Transverse colon (tissue), 4 donors: ENCODE data around the gene TAF4. TPM values are rescaled to one million over a fixed set of nuclear protein-coding genes. Genes with fewer than 3 reads are reported as not detected.

ENCODE experiments used
- DNase-seq: peaks from one replicate; pipeline ENCODE4 v3.0.0-alpha.2; 2019
- H3K27ac ChIP-seq, 4 donors: fragments of 200-600 bp; sonication (generic); 2 replicates each; pipeline ENCODE4 v1.5.1; 2016 to 2018; ENCODE audit warnings: inconsistent platforms in 4 of 4
- H3K27me3 ChIP-seq: fragments of 200-600 bp; sonication (generic); 2 replicates; pipeline ENCODE4 v1.5.1; 2017; ENCODE audit warnings: inconsistent platforms
- H3K36me3 ChIP-seq, 4 donors: fragments of 200-600 bp; sonication (generic); 2 replicates each; pipeline ENCODE4 v1.5.1; 2017 to 2019; ENCODE audit warnings: inconsistent platforms in 4 of 4
- H3K4me1 ChIP-seq, 4 donors: fragments of 200-600 bp; sonication (generic); 2 replicates each; pipeline ENCODE4 v1.5.1; 2017 to 2020; ENCODE audit warnings: inconsistent platforms in 4 of 4
- H3K4me3 ChIP-seq, 4 donors: fragments of 200-600 bp; sonication (generic); 1 replicate in 1 of 4; 2 replicates in 3 of 4; pipeline versions ENCODE4 v1.5.1 to v1.6.1; 2017 to 2019; ENCODE audit warnings: inconsistent platforms in 4 of 4
- H3K9me3 ChIP-seq, 2 donors: fragments of 200-600 bp; sonication (generic); 2 replicates each; pipeline ENCODE4 v1.5.1; 2017 to 2019; ENCODE audit warnings: inconsistent platforms in 2 of 2
- CTCF ChIP-seq, 5 experiments: fragments of 200-600 bp in 3 of 5; fragments of 450-650 bp in 2 of 5; sonication (generic) in 3 of 5; IDR thresholded peaks; 1 replicate in 2 of 5; 2 replicates in 3 of 5; pipeline ENCODE4 v1.5.1; 2016 to 2017; ENCODE audit warnings: antibody characterized with exemption in 5 of 5, inconsistent platforms in 3 of 5, mild to moderate bottlenecking in 2 of 5, moderate library complexity in 1 of 5
- EP300 ChIP-seq: sonication (generic); formaldehyde crosslinking; IDR thresholded peaks from one replicate; pipeline ENCODE4 v1.6.1; 2017; ENCODE audit warnings: antibody characterized with exemption, low read depth
- POLR2A ChIP-seq: fragments of 450-650 bp; IDR thresholded peaks from one replicate; pipeline ENCODE4 v1.6.1; 2016; ENCODE audit warnings: antibody characterized with exemption, mild to moderate bottlenecking, moderate library complexity
- POLR2AphosphoS5 ChIP-seq, 3 donors: sonication (generic); formaldehyde crosslinking; IDR thresholded peaks; one replicate each; pipeline ENCODE4 v1.6.1; 2016; ENCODE audit warnings: antibody characterized with exemption in 3 of 3
- WGBS, 2 donors: methylation state at CpG; one replicate each; pipeline ENCODE4 v1.1.5; 2018; ENCODE audit warnings: low coverage in 1 of 2; 5-methylcytosine and 5-hydroxymethylcytosine counted together
- in situ Hi-C, 4 donors: fragments of 200-750 bp; cut with MboI; loops; one replicate each; pipeline versions ENCODE4 v1.15.0 to v1.15.1; 2017; ENCODE audit warnings: low sequenced_read_pairs in 3 of 4, low pct_ligation_motif_present in 1 of 4, low pct_unique_long_range_greater_than_20kb in 1 of 4
- intact Hi-C: fragments of 100-400 bp; cut with DNase I; formaldehyde crosslinking; loops from one replicate; pipeline ENCODE4 v1.15.1; 2023; ENCODE audit warnings: low total_unique reads
- total RNA-seq, 4 donors: library from RNA; depleted of rRNA; stranded (reverse); fragments of >200 nt; gene quantifications; one replicate each; pipeline ENCODE4 v1.1.0, GENCODE V29; 2016

Gene TAF4
- total RNA-seq, 4 donors from 2014 or later: 18.9 to 39.5 (median 24.3) TPM

DNA sequence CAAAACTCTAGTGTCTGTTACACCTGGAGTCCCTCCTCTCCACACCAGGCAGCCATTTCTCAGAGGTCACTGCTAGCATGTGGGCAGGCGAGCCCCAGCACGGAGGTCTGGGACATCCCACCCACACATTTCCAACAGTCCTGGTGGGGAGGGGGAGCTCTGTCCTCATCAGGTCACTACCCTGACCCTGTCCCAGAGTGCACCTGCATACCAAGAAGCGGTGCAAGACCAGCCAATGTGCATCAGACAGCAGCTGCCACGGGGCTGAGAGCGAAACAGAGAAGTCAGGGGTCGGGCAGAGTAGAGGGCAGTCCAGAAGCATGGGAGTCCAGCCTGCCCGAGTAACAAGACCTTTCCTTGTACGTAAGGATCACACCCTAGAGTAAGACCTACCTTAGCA, 71.1 kb downstream of the TAF4 start:
- H3K9me3 ChIP-seq: peaks cover 9 to 13% of the 10 kb centered on the region in 2 donors
- H3K27me3 ChIP-seq: no peaks in the 10 kb centered on the region
- H3K4me1 ChIP-seq: no peaks in the 10 kb centered on the region
- peaks cover 0 to 73% (median 35%) of the 10 kb centered on the region in 4 donors for H3K36me3 ChIP-seq
- TF ChIP-seq POLR2AphosphoS5 (IDR thresholded peaks at IDR 0.05): no peak
- no peak for TF ChIP-seq EP300
- no peak for TF ChIP-seq POLR2A
- no peak for DNase-seq
- WGBS, 2 donors: 94% methylated on average over 8 of the region's 8 CpGs; no CpG with 5 or more reads in 1 of the 2 donors
- intact Hi-C loops: no loop called here
- in situ Hi-C loops: no loop called here
- no peak overlapping the region for H3K27ac ChIP-seq
- H3K4me3 ChIP-seq: no peak overlapping the region

DNA sequence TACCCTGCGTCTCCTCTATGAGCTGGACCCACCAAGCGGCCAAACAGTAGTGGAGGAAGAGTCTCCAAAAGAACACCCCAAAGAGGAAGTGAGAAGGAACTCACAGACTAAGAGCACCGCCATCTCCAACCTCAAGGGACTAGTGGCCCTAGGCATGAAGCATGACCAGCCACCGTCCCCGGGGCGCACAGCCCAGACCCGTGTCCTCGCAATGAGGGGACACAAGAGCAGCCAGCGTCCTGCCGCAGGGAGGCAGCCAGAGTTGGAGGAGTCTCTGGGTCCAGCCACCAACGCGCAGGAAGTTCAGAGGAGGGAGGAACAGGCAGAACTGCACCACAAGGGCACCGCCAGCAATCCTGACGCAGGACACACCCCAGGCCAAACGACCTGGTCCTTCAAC, 72.6 kb downstream of the TAF4 start:
- no peak overlapping the region for H3K4me3 ChIP-seq
- DNase-seq: no peak
- no peak overlapping the region for H3K27ac ChIP-seq
- H3K36me3 ChIP-seq: peaks cover 0 to 64% (median 31%) of the 10 kb centered on the region in 4 donors
- intact Hi-C loops (no loop called here), in situ Hi-C loops (no loop called here)
- no peak for TF ChIP-seq CTCF (IDR thresholded peaks at IDR 0.05)
- TF ChIP-seq EP300: no peak
- no peak for TF ChIP-seq POLR2AphosphoS5 (IDR thresholded peaks at IDR 0.05)
- no peak for TF ChIP-seq POLR2A
- no peaks in the 10 kb centered on the region for H3K4me1 ChIP-seq
- H3K9me3 ChIP-seq: peaks cover 9 to 13% of the 10 kb centered on the region in 2 donors
- no peaks in the 10 kb centered on the region for H3K27me3 ChIP-seq
- 89 to 97% methylated on average over 8 to 15 of the region's 15 CpGs for WGBS, 2 donors

- Histone ChIP-seq H3K4me1 (no peaks in the 10 kb centered on the region), H3K4me3 (no peak overlapping the region), H3K36me3 (peaks cover 0 to 62% (median 29%) of the 10 kb centered on the region in 4 donors), H3K27ac (no peak overlapping the region), H3K9me3 (peaks cover 9 to 13% of the 10 kb centered on the region in 2 donors), H3K27me3 (no peaks in the 10 kb centered on the region)
- TF ChIP-seq POLR2AphosphoS5 (IDR thresholded peaks at IDR 0.05): no peak
- TF ChIP-seq CTCF (IDR thresholded peaks at IDR 0.05): no peak
- no peak for TF ChIP-seq EP300
- TF ChIP-seq POLR2A: no peak
- 98 to 100% methylated on average over 6 of the region's 6 CpGs for WGBS, 2 donors
- in situ Hi-C loops: no loop called here
- no peak for DNase-seq
- intact Hi-C loops: no loop called here
These were observed 74.2 kb downstream of the TAF4 start for GRCh38 chr20:61991476-61991875.

- in situ Hi-C loops (no loop called here), intact Hi-C loops (no loop called here)
- Histone ChIP-seq H3K36me3 (peaks cover 0 to 55% (median 25%) of the 10 kb centered on the region in 4 donors), H3K27me3 (no peaks in the 10 kb centered on the region), H3K4me3 (no peak overlapping the region), H3K4me1 (no peaks in the 10 kb centered on the region), H3K9me3 (peaks cover 9 to 13% of the 10 kb centered on the region in 2 donors), H3K27ac (no peak overlapping the region)
- no peak for DNase-seq
- TF ChIP-seq POLR2A (no peak), CTCF (IDR thresholded peaks at IDR 0.05) (no peak), EP300 (no peak), POLR2AphosphoS5 (IDR thresholded peaks at IDR 0.05) (no peak)
- 90 to 100% methylated on average over 1 to 11 of the region's 11 CpGs for WGBS, 2 donors
These were observed 75.2 kb downstream of the TAF4 start for GRCh38 chr20:61990484-61990883.

- DNase-seq: no peak
- Histone ChIP-seq H3K27me3 (no peaks in the 10 kb centered on the region), H3K27ac (no peak overlapping the region), H3K4me3 (no peak overlapping the region), H3K9me3 (peaks cover 9 to 13% of the 10 kb centered on the region in 2 donors), H3K4me1 (no peaks in the 10 kb centered on the region), H3K36me3 (peaks cover 0 to 49% (median 22%) of the 10 kb centered on the region in 4 donors)
- in situ Hi-C loops (no loop called here), intact Hi-C loops (no loop called here)
- TF ChIP-seq POLR2A (no peak), POLR2AphosphoS5 (IDR thresholded peaks at IDR 0.05) (no peak), CTCF (IDR thresholded peaks at IDR 0.05) (no peak), EP300 (no peak)
- 91% methylated on average over 14 of the region's 14 CpGs; no CpG with 5 or more reads in 1 of the 2 donors for WGBS, 2 donors
These were observed 75.9 kb downstream of the TAF4 start for GRCh38 chr20:61989741-61990140.
